IPS DF 6.9 (cell line): Measurements from ENCODE around the gene MROH2A.
A peak's percentile ranks its signal among the peaks of the same experiment; 100 is the strongest.

Source experiments
- DNase-seq: peaks from one replicate; pipeline ENCODE4 v3.0.0-alpha.2; 2013; ENCODE audit warnings: low read depth, low spot score
- H3K27ac ChIP-seq: one replicate; pipeline ENCODE4 v1.5.1; 2013; ENCODE audit warnings: low read length, control low read depth
- H3K27me3 ChIP-seq: 2 replicates; pipeline ENCODE4 v1.6.1; 2013; ENCODE audit warnings: mild to moderate bottlenecking, low read length; ENCODE audit not compliant: control insufficient read depth, insufficient read depth
- H3K36me3 ChIP-seq: 2 replicates; pipeline ENCODE4 v1.6.1; 2013; ENCODE audit warnings: low read length; ENCODE audit not compliant: control insufficient read depth, insufficient read depth
- H3K4me1 ChIP-seq: 2 replicates; pipeline ENCODE4 v1.6.1; 2013; ENCODE audit warnings: low read length; ENCODE audit not compliant: control insufficient read depth, insufficient read depth
- H3K4me3 ChIP-seq: 2 replicates; pipeline ENCODE4 v1.5.1; 2013; ENCODE audit warnings: mild to moderate bottlenecking, low read length
- H3K9me3 ChIP-seq: 2 replicates; pipeline ENCODE4 v1.6.1; 2013; ENCODE audit warnings: low read length, inconsistent platforms; ENCODE audit not compliant: control insufficient read depth, insufficient read depth
- WGBS: extraction: QIAGEN DNeasy Blood & Tissue Kit; methylation state at CpG from one replicate; pipeline ENCODE4 v1.1.7; 2013; ENCODE audit warnings: mixed read lengths, missing lambda C conversion rate; ENCODE audit not compliant: insufficient read length, insufficient coverage; 5-methylcytosine and 5-hydroxymethylcytosine counted together

Gene MROH2A

DNA sequence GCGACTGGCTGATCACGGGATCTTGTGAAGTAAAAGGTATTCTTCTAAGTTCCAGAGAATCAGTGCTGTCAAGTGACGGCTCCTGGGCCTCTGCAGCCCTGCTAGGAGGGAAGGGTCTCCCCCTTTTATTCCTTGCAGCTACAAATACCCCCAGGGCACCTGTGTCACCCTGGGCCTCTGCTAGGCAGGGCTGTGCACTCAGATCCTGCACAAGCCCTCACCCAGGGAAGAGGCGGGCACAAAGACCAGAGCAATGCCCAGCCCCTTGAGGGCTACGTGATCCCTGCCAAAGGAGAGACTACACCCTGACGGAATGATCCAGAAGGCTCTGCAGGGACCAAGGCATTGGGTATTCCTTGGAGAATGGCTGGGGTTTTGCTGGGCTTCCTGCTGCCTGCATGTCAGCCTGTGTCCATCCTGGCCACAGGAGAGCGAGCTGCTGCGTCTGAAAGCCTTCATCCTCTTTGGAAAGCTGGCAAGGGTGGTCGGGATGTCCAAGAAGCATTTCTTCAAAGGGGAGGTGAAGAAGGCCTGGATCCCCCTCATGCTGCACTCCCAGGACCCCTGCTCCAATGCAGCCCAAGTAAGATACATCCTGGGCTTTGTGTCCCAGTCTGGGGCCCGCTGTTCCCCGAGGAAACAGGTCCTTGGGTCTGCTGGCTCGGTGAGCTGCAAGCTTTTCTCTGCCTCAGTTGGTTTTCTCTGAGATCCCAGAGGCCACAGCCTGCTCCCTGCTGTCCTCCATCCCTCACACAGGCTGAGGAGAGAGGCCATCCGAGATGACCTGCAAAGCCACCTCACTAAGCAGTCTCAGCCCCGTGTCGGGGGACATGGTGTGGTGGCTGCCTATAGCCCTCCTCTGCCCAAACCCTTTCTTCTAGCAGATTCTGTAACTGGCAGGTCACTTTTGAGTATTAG lies 51.3 kb downstream of the MROH2A start:
- H3K36me3 ChIP-seq = no peaks in the 10 kb centered on the region
- H3K27ac ChIP-seq = no peak overlapping the region
- DNase-seq = no peak
- no peaks in the 10 kb centered on the region for H3K27me3 ChIP-seq
- no CpG with 5 or more reads among the region's 15 CpGs for WGBS
- H3K4me1 ChIP-seq = no peaks in the 10 kb centered on the region
- H3K9me3 ChIP-seq = no peaks in the 10 kb centered on the region
- no peak overlapping the region for H3K4me3 ChIP-seq

DNA sequence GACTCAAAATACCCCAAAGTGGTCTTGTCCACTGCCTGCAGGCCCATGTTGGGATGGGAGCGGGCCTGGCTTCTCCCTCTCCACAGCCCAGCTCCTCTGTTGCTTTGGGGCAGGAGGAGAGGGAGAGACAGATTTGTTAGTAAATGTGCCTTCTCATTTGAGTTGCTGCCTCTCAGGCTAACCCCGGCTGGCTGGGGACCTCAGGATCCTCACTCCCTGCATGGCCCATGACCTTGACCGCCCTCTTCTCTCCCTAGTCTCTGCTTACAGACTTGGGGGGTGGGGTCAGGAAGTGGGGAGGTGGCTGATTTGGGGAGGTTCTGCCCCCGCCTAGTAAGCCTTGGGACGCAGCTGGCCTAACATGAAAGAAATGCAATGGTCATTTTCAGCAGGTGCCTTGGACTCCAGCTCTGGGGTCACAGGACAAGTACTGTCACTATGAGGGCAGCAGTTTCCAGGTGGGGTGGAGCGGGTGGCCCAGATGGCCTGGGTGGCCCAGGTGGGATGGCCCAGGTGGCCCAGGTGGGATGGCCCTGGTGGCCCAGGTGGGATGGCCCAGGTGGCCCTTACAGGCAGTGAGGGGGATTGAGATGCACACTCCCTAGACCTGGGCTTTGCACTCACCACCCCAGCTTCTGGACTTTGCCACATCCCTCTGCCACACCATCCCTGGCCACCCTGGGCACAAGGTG lies 52.1 kb downstream of the MROH2A start:
- H3K4me3 ChIP-seq = no peak overlapping the region
- H3K27me3 ChIP-seq = no peaks in the 10 kb centered on the region
- no peaks in the 10 kb centered on the region for H3K9me3 ChIP-seq
- peaks cover 5% of the 10 kb centered on the region; the same call in 1 of the 2 replicates for H3K36me3 ChIP-seq
- H3K4me1 ChIP-seq = no peaks in the 10 kb centered on the region
- no peak overlapping the region for H3K27ac ChIP-seq
- no peak for DNase-seq
- WGBS = no CpG with 5 or more reads among the region's 6 CpGs

DNA sequence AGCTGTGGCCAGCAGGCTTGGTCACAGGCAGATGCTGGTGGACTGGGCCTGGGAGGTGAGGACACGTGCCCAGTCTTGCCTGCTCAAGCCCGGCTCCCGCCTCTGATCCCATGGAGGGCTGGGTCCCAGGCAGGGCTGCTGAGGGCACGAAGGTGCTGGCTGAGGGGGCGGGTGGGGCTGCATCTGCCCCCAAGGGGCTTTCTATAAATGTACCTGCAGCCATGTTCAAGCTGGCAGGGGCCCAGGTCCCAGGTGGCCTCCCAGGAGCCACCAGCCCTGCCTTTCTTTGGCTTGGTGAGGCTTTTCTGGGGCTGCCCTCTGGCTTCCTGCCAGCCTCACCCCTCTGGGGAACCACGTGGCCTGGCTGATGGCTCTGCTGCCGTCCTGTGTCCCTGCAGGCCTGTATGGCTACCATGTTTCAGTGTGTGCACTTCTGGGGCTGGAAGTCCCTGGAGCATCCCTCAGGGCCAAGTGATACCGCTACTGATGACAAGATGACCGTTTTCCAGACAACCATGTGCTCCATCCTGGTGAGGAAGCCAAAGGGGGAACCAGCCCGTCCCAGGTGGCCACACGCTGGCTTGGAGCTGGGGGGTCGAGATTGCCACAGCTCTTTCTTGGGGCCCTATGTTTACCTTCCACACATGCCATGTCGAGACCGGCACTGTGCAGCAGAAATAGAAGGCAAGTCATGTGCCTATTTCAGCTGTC lies 53.0 kb downstream of the MROH2A start:
- WGBS = no CpG with 5 or more reads among the region's 14 CpGs
- H3K4me1 ChIP-seq = no peaks in the 10 kb centered on the region
- DNase-seq = no peak
- H3K27me3 ChIP-seq = no peaks in the 10 kb centered on the region
- H3K9me3 ChIP-seq = no peaks in the 10 kb centered on the region
- H3K36me3 ChIP-seq = peaks cover 11% of the 10 kb centered on the region
- no peak overlapping the region for H3K4me3 ChIP-seq
- no peak overlapping the region for H3K27ac ChIP-seq

DNA sequence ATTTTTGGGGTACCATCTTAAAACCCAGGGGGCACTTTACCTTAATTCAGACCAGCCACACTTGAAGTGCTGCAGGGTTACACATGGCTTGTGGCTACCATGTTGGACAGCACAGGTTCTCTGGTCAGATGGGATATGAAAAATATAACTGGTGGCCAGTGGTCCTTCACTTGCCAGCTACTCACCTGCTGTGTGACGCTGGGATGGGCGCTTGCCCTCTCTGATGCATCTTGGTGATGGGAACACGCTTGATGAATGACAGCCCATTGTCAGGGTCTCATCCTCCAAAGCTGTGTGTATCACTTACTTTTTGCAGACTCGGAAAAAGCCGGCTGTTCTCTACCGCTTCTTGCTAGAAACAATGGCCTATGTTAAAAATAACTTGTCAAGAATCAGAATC lies 53.7 kb downstream of the MROH2A start:
- DNase-seq = no peak
- H3K36me3 ChIP-seq = peaks cover 11% of the 10 kb centered on the region
- H3K4me1 ChIP-seq = no peaks in the 10 kb centered on the region
- H3K27ac ChIP-seq = no peak overlapping the region
- no CpG with 5 or more reads among the region's 6 CpGs for WGBS
- H3K4me3 ChIP-seq = no peak overlapping the region
- H3K27me3 ChIP-seq = no peaks in the 10 kb centered on the region
- H3K9me3 ChIP-seq = no peaks in the 10 kb centered on the region

DNA sequence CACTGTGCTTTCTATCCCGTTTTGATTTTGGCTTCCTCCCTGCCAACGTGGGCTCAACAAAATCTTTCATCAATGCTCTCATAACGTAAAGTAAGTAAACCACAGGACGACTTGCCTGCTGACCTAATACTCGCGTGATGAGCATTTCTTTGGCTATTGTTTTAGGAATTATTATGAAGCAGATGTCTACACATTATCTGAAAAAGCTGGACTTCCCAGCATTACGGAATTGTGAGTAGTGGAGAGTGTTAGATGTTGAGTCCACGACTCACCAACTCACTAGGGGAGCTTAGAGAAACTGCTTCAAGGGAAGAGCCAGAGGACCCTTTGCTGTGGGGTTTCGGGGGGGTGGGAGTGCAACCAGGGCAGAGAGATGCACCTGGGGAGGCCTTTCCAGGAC lies 54.3 kb downstream of the MROH2A start:
- peaks cover 11% of the 10 kb centered on the region for H3K36me3 ChIP-seq
- H3K27me3 ChIP-seq = no peaks in the 10 kb centered on the region
- DNase-seq = no peak
- no peaks in the 10 kb centered on the region for H3K9me3 ChIP-seq
- no peaks in the 10 kb centered on the region for H3K4me1 ChIP-seq
- WGBS = no CpG with 5 or more reads among the region's 9 CpGs
- H3K4me3 ChIP-seq = no peak overlapping the region
- H3K27ac ChIP-seq = no peak overlapping the region

DNA sequence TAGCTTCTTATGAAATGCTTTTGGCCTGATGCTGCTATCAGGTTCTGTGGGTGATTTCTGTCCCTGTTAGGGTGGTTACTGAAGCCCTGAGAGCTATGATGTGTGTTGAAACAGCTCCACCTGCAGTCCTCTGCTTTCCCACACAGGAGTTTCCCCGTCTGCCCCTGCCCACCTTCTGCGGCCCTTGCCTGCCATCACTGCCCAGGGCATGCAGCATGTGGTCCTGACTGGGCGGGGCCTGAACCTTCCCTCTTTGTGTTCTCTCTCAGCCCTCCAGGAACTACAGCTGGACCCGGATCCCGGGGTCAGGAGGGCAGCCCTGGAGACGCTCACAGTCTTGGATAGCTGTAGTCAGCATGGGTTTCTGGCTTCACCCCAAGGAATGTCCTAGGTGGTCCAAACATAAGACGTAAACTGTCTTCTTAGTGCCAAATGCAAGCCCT lies 54.8 kb downstream of the MROH2A start:
- DNase-seq = peak; percentile 60
- no peaks in the 10 kb centered on the region for H3K9me3 ChIP-seq
- no peaks in the 10 kb centered on the region for H3K4me1 ChIP-seq
- peaks cover 14% of the 10 kb centered on the region for H3K36me3 ChIP-seq
- H3K4me3 ChIP-seq = no peak overlapping the region
- WGBS = no CpG with 5 or more reads among the region's 7 CpGs
- H3K27ac ChIP-seq = no peak overlapping the region
- no peaks in the 10 kb centered on the region for H3K27me3 ChIP-seq

DNA sequence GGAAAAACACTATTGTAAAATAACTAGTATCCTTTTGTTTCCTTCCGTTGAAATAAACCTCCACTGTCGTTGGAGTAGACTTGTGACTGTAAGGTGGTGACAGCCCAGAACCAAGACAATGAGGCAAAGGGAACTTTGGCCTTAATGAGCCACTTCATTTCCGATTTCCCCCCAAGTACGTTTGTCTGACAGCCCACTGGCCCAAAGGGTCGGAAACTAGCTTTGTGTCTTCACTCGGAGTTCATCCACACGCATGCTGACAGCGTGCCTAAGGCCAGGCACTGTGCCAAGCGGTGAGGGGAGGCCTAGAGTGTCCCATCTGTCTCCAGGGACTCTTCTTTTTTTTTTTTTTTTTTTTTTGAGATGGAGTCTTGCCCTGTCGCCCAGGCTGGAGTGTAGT lies 55.2 kb downstream of the MROH2A start:
- Histone ChIP-seq H3K9me3 (no peaks in the 10 kb centered on the region), H3K4me1 (no peaks in the 10 kb centered on the region), H3K4me3 (no peak overlapping the region), H3K36me3 (peaks cover 16% of the 10 kb centered on the region), H3K27ac (no peak overlapping the region), H3K27me3 (no peaks in the 10 kb centered on the region)
- WGBS = no CpG with 5 or more reads among the region's 10 CpGs
- no peak for DNase-seq

DNA sequence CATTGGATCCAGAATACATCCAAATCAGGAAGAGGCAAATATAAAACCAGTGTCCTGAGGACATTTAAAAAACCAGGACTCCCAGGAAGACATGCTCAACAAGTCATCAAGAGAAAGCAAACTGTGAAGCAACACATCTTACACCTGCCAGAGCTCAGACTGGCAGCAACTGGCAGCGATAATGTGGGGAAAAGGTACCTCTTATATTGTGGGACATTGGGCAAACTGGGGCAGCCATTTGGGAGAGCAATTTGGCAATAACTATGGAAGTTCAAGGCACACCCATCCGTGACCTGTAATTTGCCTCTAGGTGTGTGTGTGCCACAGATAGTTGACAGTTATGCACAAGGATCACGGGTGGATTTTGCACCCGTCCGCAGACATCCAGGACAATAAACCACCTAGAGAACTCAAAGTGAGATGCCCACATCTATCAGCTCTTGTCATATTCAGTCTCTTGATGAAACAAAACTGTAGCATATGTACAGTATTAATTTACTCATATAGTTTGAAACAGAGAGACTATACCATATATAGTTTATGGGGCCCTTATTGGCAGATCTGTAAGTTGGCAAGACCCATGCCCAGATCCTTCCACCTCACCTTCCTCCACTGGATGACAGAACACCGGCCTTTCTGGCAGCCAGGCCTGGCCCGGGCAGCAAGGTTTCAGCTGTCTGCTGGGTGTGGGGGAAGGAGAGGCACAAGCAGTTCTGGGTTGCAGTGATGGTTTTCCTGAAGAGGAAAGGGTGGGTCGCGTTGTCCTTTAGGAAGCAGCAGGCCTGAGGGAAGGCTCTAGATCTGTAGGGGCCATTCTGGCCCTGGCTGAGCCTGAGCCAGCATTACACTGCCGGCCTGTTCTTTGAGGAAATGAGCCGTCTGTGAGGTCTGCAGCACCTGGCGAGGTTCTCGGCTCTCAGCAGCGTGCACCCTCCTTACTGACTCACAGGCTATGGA lies 57.4 kb downstream of the MROH2A start:
- Histone ChIP-seq H3K4me1 (no peaks in the 10 kb centered on the region), H3K27ac (no peak overlapping the region), H3K9me3 (no peaks in the 10 kb centered on the region), H3K36me3 (peaks cover 36% of the 10 kb centered on the region), H3K4me3 (no peak overlapping the region), H3K27me3 (no peaks in the 10 kb centered on the region)
- DNase-seq = no peak
- no CpG with 5 or more reads among the region's 14 CpGs for WGBS

DNA sequence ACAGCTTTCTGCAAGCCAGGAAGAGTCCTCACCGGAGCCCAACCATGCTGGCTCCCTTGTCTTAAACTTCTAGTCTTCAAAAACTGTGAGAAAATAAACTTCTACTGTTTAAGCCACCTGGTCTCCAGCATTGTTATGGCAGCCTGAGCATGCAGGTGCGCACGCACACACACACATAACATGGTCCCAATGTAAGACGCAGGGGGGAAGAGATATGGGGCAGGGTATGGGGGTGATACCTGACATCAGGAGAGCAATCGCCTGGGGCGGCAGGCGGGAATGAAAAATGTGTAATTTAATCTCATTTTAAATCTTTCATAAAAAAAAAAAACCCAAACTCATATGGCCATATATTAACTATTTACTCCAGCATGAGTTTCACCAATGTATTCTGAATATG lies 58.2 kb downstream of the MROH2A start:
- H3K9me3 ChIP-seq = no peaks in the 10 kb centered on the region
- no CpG with 5 or more reads among the region's 7 CpGs for WGBS
- DNase-seq = no peak
- H3K27ac ChIP-seq = no peak overlapping the region
- H3K27me3 ChIP-seq = no peaks in the 10 kb centered on the region
- H3K4me3 ChIP-seq = no peak overlapping the region
- no peaks in the 10 kb centered on the region for H3K4me1 ChIP-seq
- H3K36me3 ChIP-seq = peaks cover 44% of the 10 kb centered on the region
